H9 (cell line): ENCODE results near the gene GUCY2F. TPM values are rescaled to one million over a fixed set of nuclear protein-coding genes. Genes with fewer than 3 reads are reported as not detected.

ENCODE experiments used
- DNase-seq: peaks from one replicate; pipeline ENCODE4 v3.0.0-alpha.2; 2017
- H2AFZ ChIP-seq: one replicate; pipeline ENCODE4 v1.6.1; 2013; ENCODE audit warnings: mild to moderate bottlenecking, low read length, control low read depth, moderate library complexity
- H2AK5ac ChIP-seq: 2 replicates; pipeline ENCODE4 v1.6.1; 2013; ENCODE audit warnings: low read length, control low read depth, mixed read lengths; ENCODE audit not compliant: insufficient read length
- H2BK120ac ChIP-seq: one replicate; pipeline ENCODE4 v1.6.1; 2013; ENCODE audit warnings: low read depth, mild to moderate bottlenecking, low read length, control low read depth, inconsistent platforms; ENCODE audit not compliant: poor library complexity, severe bottlenecking
- H2BK12ac ChIP-seq: 2 replicates; pipeline ENCODE4 v1.6.1; 2013; ENCODE audit warnings: low read length, control low read depth, mixed read lengths, low read depth; ENCODE audit not compliant: insufficient read length
- H2BK15ac ChIP-seq: 2 replicates; pipeline ENCODE4 v1.6.1; 2013; ENCODE audit warnings: low read depth, low read length, control low read depth
- H2BK20ac ChIP-seq: one replicate; pipeline ENCODE4 v1.6.1; 2013; ENCODE audit warnings: low read depth, mild to moderate bottlenecking, low read length, control low read depth, inconsistent platforms; ENCODE audit not compliant: poor library complexity, severe bottlenecking
- H2BK5ac ChIP-seq: 2 replicates; pipeline ENCODE4 v1.6.1; 2013; ENCODE audit warnings: low read length, control low read depth, mixed read lengths; ENCODE audit not compliant: insufficient read length
- H3K14ac ChIP-seq: 2 replicates; pipeline ENCODE4 v1.6.1; 2013; ENCODE audit warnings: low read length, control low read depth; ENCODE audit not compliant: insufficient read depth
- H3K18ac ChIP-seq: 2 replicates; pipeline ENCODE4 v1.6.1; 2013; ENCODE audit warnings: low read depth, mild to moderate bottlenecking, mixed read lengths, low read length, control low read depth; ENCODE audit not compliant: insufficient read length
- H3K23ac ChIP-seq: 2 replicates; pipeline ENCODE4 v1.6.1; 2013; ENCODE audit warnings: low read length, control low read depth, mixed read lengths, low read depth; ENCODE audit not compliant: insufficient read length
- H3K23me2 ChIP-seq: 2 replicates; pipeline ENCODE4 v1.6.1; 2013; ENCODE audit warnings: low read depth, mild to moderate bottlenecking, mixed read lengths, low read length, control low read depth; ENCODE audit not compliant: insufficient read length, poor library complexity, severe bottlenecking
- H3K27ac ChIP-seq: 2 replicates; pipeline ENCODE4 v1.5.1; 2013; ENCODE audit warnings: low read length, control low read depth, mixed read lengths, low read depth; ENCODE audit not compliant: insufficient read length
- H3K27me3 ChIP-seq: 2 replicates; pipeline ENCODE4 v1.6.1; 2013; ENCODE audit warnings: low read length, control low read depth, inconsistent platforms; ENCODE audit not compliant: insufficient read depth
- H3K4ac ChIP-seq: 2 replicates; pipeline ENCODE4 v1.6.1; 2013; ENCODE audit warnings: low read depth, mild to moderate bottlenecking, control low read depth, inconsistent platforms, low read length, moderate library complexity
- H3K4me1 ChIP-seq: 2 replicates; pipeline ENCODE4 v1.6.1; 2013; ENCODE audit warnings: low read length, control low read depth, inconsistent platforms; ENCODE audit not compliant: insufficient read depth
- H3K4me2 ChIP-seq: 2 replicates; pipeline ENCODE4 v1.6.1; 2013; ENCODE audit warnings: low read length, control low read depth, mixed read lengths; ENCODE audit not compliant: insufficient read length, insufficient read depth
- H3K56ac ChIP-seq: 2 replicates; pipeline ENCODE4 v1.6.1; 2013; ENCODE audit warnings: low read depth, mild to moderate bottlenecking, mixed read lengths, low read length, control low read depth; ENCODE audit not compliant: insufficient read length
- H3K79me1 ChIP-seq: 2 replicates; pipeline ENCODE4 v1.6.1; 2013; ENCODE audit warnings: low read depth, mild to moderate bottlenecking, moderate library complexity, low read length, control low read depth, inconsistent platforms; ENCODE audit not compliant: insufficient read depth, poor library complexity, severe bottlenecking
- H3K79me2 ChIP-seq: 2 replicates; pipeline ENCODE4 v1.6.1; 2013; ENCODE audit warnings: low read length, control low read depth, inconsistent platforms; ENCODE audit not compliant: insufficient read depth
- H3K9ac ChIP-seq: 2 replicates; pipeline ENCODE4 v1.6.1; 2013; ENCODE audit warnings: low read length, control low read depth, mixed read lengths; ENCODE audit not compliant: insufficient read length; ENCODE audit errors: extremely low read depth
- H3K9me3 ChIP-seq: one replicate; pipeline ENCODE4 v1.6.1; 2013; ENCODE audit warnings: low read depth, low read length, inconsistent platforms; ENCODE audit not compliant: control insufficient read depth
- H3T11ph ChIP-seq: one replicate; pipeline ENCODE4 v1.6.1; 2013; ENCODE audit warnings: mild to moderate bottlenecking, low read length, control low read depth, inconsistent platforms
- H4K20me1 ChIP-seq: one replicate; pipeline ENCODE4 v1.6.1; 2013; ENCODE audit not compliant: control insufficient read depth, insufficient read length, insufficient read depth
- H4K5ac ChIP-seq: 2 replicates; pipeline ENCODE4 v1.6.1; 2013; ENCODE audit warnings: low read depth, mild to moderate bottlenecking, mixed read lengths, low read length, control low read depth; ENCODE audit not compliant: insufficient read length
- H4K8ac ChIP-seq: replicated peaks from 2 replicates; pipeline ENCODE4 v1.6.1; 2013; ENCODE audit warnings: low read length, control low read depth, mixed read lengths, low read depth; ENCODE audit not compliant: insufficient read length
- H4K91ac ChIP-seq: 2 replicates; pipeline ENCODE4 v1.6.1; 2013; ENCODE audit warnings: low read depth, mild to moderate bottlenecking, moderate library complexity, mixed read lengths, low read length, control low read depth; ENCODE audit not compliant: insufficient read length
- H3K27ac Mint-ChIP-seq, 3 experiments: 2 replicates in 2 of 3; 3 replicates in 1 of 3; pipeline ENCODE4 v1.8.0; 2020 to 2021; ENCODE audit warnings: mixed read lengths in 3 of 3, mild to moderate bottlenecking in 1 of 3, moderate library complexity in 1 of 3
- H3K27me3 Mint-ChIP-seq: 2 replicates; pipeline ENCODE4 v1.8.0; 2021; ENCODE audit warnings: low read depth, mild to moderate bottlenecking, moderate library complexity, mixed read lengths
- H3K36me3 Mint-ChIP-seq, 3 experiments: 2 replicates in 2 of 3; 3 replicates in 1 of 3; pipeline ENCODE4 v1.8.0; 2020 to 2021; ENCODE audit warnings: low read depth in 3 of 3, mixed read lengths in 3 of 3; ENCODE audit not compliant: insufficient read depth in 1 of 3
- H3K4me1 Mint-ChIP-seq, 2 experiments: 2 replicates each; pipeline ENCODE4 v1.8.0; 2020; ENCODE audit warnings: mixed read lengths in 2 of 2
- H3K4me3 Mint-ChIP-seq, 2 experiments: 2 replicates in 1 of 2; 3 replicates in 1 of 2; pipeline ENCODE4 v1.8.0; 2020 to 2021; ENCODE audit warnings: mild to moderate bottlenecking in 2 of 2, mixed read lengths in 2 of 2, moderate library complexity in 1 of 2
- H3K9me3 Mint-ChIP-seq, 2 experiments: 2 replicates in 1 of 2; 3 replicates in 1 of 2; pipeline ENCODE4 v1.8.0; 2020; ENCODE audit warnings: mild to moderate bottlenecking in 2 of 2, mixed read lengths in 2 of 2, moderate library complexity in 1 of 2
- CTCF ChIP-seq: fragments of 200-600 bp; sonication (generic); conservative IDR thresholded peaks from 3 replicates; pipeline ENCODE4 v1.8.0; 2021; ENCODE audit warnings: antibody characterized with exemption, mild to moderate bottlenecking
- total RNA-seq: library from RNA; stranded (reverse); gene quantifications from 2 replicates; pipeline ENCODE4 v1.2.1, GENCODE V29; 2021

Gene GUCY2F
- total RNA-seq, 1 experiment from 2014 or later, result 0.11 TPM

GRCh38 chrX:109440475-109440874, 41.4 kb downstream of the GUCY2F start:
- Histone ChIP-seq H3K4ac (no peak overlapping the region), H3K79me2 (no peaks in the 10 kb centered on the region), H2BK15ac (no peak overlapping the region), H3K4me2 (no peak overlapping the region), H4K5ac (no peak overlapping the region), H3K18ac (no peak overlapping the region), H2AK5ac (no peak overlapping the region), H3K79me1 (no peaks in the 10 kb centered on the region), H3K56ac (no peak overlapping the region), H2AFZ (no peak overlapping the region), H3K23me2 (no peaks in the 10 kb centered on the region), H3K23ac (no peak overlapping the region), H4K91ac (no peak overlapping the region), H3K27ac (no peak overlapping the region), H2BK5ac (no peak overlapping the region), H3T11ph (no peak overlapping the region), H3K14ac (no peak overlapping the region), H3K27me3 (no peaks in the 10 kb centered on the region), H2BK20ac (no peak overlapping the region), H4K20me1 (no peaks in the 10 kb centered on the region), H2BK120ac (no peak overlapping the region), H4K8ac (no peak overlapping the region), H2BK12ac (no peak overlapping the region), H3K9me3 (no peaks in the 10 kb centered on the region), H3K9ac (no peak overlapping the region), H3K4me1 (no peaks in the 10 kb centered on the region)
- no peaks in the 10 kb centered on the region for H3K27me3 Mint-ChIP-seq
- H3K4me1 Mint-ChIP-seq, result no peaks in the 10 kb centered on the region
- peaks cover 0 to 4% of the 10 kb centered on the region in 2 experiments; a peak in 1 of 5 replicates for H3K9me3 Mint-ChIP-seq
- no peak overlapping the region for H3K27ac Mint-ChIP-seq
- DNase-seq, result no peak
- TF ChIP-seq CTCF, result no peak
- H3K36me3 Mint-ChIP-seq, result no peaks in the 10 kb centered on the region
- H3K4me3 Mint-ChIP-seq, result no peak overlapping the region
